ENCODE measurements around the gene FAM110D. TPM values are rescaled to one million over a fixed set of nuclear protein-coding genes. Genes with fewer than 3 reads are reported as not detected.

The FAM110D gene
- total RNA-seq, 1 experiment from 2014 or later, result not detected

GRCh38 chr1:26121854-26122773 lies 36.8 kb upstream of the FAM110D start:
- CTCF ChIA-PET, result interaction anchor here (1.4 kb wide), 1 partner anchor 48 kb away, joined by 6 read pairs; the partner anchor contains the start of gene ZNF593
- peak overlapping the region; percentile 76 for H3K4me2 ChIP-seq (ENCODE audit: low read length)
- no TSS peak for BruUV-seq (replicated peaks)

GRCh38 chr1:26122988-26123973 lies 35.6 kb upstream of the FAM110D start:
- POLR2A ChIA-PET (ENCODE audit: unreplicated experiment), result interaction anchor here (0.6 kb wide), 1 partner anchor 362 kb away, joined by 3 read pairs; no protein-coding TSS in a partner anchor
- Histone ChIP-seq H2AFZ (ENCODE audit: low read length) (no peak overlapping the region), H4K20me1 (ENCODE audit: low read length) (no peaks in the 10 kb centered on the region), H3K27ac (ENCODE audit: low read length) (peak overlapping the region; percentile 94), H3F3A (ENCODE audit: low read length, unreplicated experiment) (peaks cover 17% of the 10 kb centered on the region), H3K79me2 (ENCODE audit: low read length) (peaks cover 35% of the 10 kb centered on the region), H3K9me2 (replicated peaks; ENCODE audit: low read length) (no peaks in the 10 kb centered on the region), H3K4me2 (ENCODE audit: low read length) (peak overlapping the region; percentile 76), H3K9ac (ENCODE audit: low read length) (peak overlapping the region; percentile 59), H3K36me3 (ENCODE audit: low read depth, low read length) (peaks cover 8% of the 10 kb centered on the region; the same call in 1 of the 2 replicates), H3K4me1 (ENCODE audit: insufficient read depth, low read length) (peaks cover 69% of the 10 kb centered on the region), H3K9me3 (ENCODE audit: low read length) (no peaks in the 10 kb centered on the region), H3K27me3 (ENCODE audit: low read length) (no peaks in the 10 kb centered on the region), H3K4me3 (ENCODE audit: low read length) (peak overlapping the region; percentile 34)
- TF ChIP-seq CTCF (conservative IDR thresholded peaks at IDR 0.05; ENCODE audit: low read depth, low read length), result no peak
- no peak for TF ChIP-seq EZH2 (IDR thresholded peaks at IDR 0.05; ENCODE audit: low read length, unreplicated experiment)
- TF ChIP-seq EZH2phosphoT487 (IDR thresholded peaks at IDR 0.05; ENCODE audit: borderline replicate concordance, low read length), result no peak
- ATAC-seq (peak; percentile 78), DNase-seq (peak; percentile 78)
- BruUV-seq (replicated peaks), result no TSS peak
- CTCF ChIA-PET, result interaction anchor here (0.7 to 1.6 kb wide), 4 partner anchors 19 to 111 kb away, joined by 4 to 24 read pairs (median 6); partner anchors contain the start of gene CEP85
- intact Hi-C loops (cut with micrococcal nuclease), result loop anchor here (1.0 kb wide), 1 partner anchor 11 kb away; no protein-coding TSS in a partner anchor

More at GRCh38 chr1:26121854-26122773, 36.8 kb upstream of the FAM110D start:
- Histone ChIP-seq H4K20me1 (ENCODE audit: low read length) (no peaks in the 10 kb centered on the region), H3K9ac (ENCODE audit: low read length) (peak overlapping the region; percentile 59), H3K4me3 (ENCODE audit: low read length) (peak overlapping the region; percentile 17; the same call in 1 of the 2 replicates), H3K9me3 (ENCODE audit: low read length) (no peaks in the 10 kb centered on the region), H3F3A (ENCODE audit: low read length, unreplicated experiment) (peaks cover 15% of the 10 kb centered on the region), H3K27ac (ENCODE audit: low read length) (peak overlapping the region; percentile 94), H3K79me2 (ENCODE audit: low read length) (peaks cover 35% of the 10 kb centered on the region), H3K4me1 (ENCODE audit: insufficient read depth, low read length) (peaks cover 58% of the 10 kb centered on the region), H3K36me3 (ENCODE audit: low read depth, low read length) (peaks cover 8% of the 10 kb centered on the region; the same call in 1 of the 2 replicates), H3K27me3 (ENCODE audit: low read length) (no peaks in the 10 kb centered on the region), H2AFZ (ENCODE audit: low read length) (no peak overlapping the region), H3K9me2 (replicated peaks; ENCODE audit: low read length) (no peaks in the 10 kb centered on the region)
- intact Hi-C loops (cut with micrococcal nuclease), result loop anchor here (1.0 kb wide), 1 partner anchor 10 kb away; no protein-coding TSS in a partner anchor
- ATAC-seq (peak; percentile 33), DNase-seq (peak; percentile 84)
- POLR2A ChIA-PET (ENCODE audit: unreplicated experiment), result interaction anchor here (0.5 kb wide), 1 partner anchor 16 kb away, joined by 12 read pairs; no protein-coding TSS in a partner anchor
- TF ChIP-seq EZH2 (IDR thresholded peaks at IDR 0.05; ENCODE audit: low read length, unreplicated experiment) (no peak), CTCF (conservative IDR thresholded peaks at IDR 0.05; ENCODE audit: low read depth, low read length) (no peak), EZH2phosphoT487 (IDR thresholded peaks at IDR 0.05; ENCODE audit: borderline replicate concordance, low read length) (no peak)

All from PC-3 (cell line).